Tongue (tissue), 2 donors: ENCODE data around the gene PLIN5. TPM values are rescaled to one million over a fixed set of nuclear protein-coding genes. Genes with fewer than 3 reads are reported as not detected.

Source experiments
- DNase-seq: peaks from one replicate; pipeline ENCODE4 v3.0.0-alpha.2; 2015
- total RNA-seq: library from RNA; depleted of rRNA; stranded (reverse); fragments of >200 nt; gene quantifications from one replicate; pipeline ENCODE4 v1.2.3, GENCODE V29; 2014

Gene PLIN5
- total RNA-seq, 1 donor from 2014 or later, result 4.8 TPM

DNA sequence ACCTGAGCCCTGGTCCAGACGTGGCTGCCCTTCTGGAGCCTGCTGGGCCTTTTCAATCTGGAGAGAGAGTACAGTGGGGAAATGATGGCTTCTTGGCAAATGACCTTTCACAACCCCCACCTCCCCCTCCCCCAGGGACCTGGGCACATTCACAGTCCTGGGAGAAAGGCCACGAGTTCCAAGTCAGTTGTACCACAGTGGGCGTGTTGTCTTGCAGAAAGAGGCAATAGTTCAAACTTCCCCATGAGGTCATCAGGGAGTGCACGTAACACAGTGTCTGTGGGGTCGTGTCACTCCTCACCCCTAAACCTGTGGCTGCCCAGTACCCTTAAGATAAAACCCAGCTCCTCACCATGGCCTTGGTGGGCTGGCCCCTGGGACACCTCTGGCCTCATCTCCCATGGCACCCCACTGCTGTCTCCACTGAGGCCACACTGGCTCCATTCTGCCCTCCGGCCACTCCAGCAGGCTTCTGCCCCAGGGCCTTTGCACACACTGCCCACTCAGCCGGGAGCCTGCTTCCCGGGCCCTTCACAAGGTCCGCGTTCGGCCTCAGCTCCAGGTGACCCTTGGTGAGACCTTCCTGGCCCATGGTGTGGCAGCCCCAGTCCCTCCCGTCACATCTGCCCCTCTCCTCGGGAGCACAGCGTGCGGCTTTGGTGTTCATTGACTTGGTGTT is 30.0 kb downstream of the PLIN5 start:
- no peak for DNase-seq

DNA sequence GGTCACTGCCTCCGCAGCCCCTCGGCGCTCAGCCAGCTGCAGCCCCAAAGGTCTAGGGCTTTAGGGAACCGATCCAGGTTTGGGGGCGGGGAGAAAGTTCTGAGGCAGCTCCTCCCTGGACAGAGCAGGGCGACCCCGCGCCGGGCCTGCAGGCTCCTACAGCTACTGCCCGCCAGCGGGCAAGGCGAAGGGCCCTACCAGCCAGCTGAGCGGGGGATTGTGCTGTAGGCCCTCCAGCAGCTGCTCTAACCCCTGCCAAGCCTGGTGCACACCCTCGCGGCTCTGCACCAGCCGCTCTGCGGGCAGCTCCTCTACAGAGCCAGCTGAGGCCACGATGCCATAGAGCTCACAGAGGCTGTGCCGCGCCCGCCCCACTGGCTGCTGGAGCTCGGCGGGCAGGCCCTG is 30.7 kb downstream of the PLIN5 start:
- peak; percentile 90 for DNase-seq

DNA sequence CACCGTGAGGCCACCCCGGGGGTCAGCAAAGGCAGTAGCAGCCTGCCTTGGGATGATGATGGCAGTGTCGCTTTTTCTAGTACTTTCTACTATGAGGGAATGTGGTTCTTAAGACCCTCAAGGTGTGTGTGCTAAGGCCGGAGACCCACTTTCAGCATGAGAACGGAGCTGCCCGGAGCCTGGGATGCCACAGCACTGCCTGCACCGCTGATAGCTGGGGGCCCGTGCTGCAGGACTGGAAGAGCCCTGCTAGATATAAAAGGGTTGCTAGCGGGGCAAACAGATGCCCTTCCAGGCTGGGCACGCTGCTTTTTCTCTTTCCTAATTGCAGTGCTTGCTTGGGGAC is 31.2 kb downstream of the PLIN5 start:
- no peak for DNase-seq

DNA sequence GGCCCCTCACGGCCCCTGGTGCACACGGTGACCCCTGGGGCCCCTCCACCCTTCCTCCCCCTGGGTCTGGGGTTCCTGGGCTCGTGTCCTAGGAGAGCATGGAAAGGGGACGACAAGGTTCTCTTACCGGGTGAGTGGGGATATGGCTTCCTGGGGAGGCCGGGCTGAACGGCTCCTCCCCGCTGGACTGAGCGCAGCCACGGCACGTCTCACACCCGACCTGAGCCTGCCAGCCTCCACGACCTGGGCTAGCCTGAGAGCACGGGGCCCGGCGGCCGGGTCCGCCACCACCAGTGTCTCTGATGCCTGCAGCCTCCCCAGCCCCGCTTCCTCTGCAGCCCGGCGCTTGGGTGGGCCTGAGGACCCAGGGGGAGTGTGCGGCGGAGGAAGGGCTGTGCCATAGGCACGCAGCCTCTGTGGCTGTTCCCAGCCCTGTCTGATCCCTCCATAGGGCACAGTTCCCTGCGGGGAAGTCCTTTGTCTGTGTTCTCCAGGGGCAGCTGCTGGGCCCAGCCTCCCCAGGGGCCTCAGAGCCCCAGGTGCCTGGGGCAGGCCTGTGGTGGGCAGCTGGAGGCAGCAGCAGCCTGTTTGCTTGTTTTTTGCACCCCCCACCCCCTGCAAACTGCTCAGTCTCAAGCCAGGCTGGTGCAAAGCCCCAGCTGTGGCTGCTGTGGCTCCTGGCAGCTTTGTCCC is 31.7 kb downstream of the PLIN5 start:
- DNase-seq, result no peak

DNA sequence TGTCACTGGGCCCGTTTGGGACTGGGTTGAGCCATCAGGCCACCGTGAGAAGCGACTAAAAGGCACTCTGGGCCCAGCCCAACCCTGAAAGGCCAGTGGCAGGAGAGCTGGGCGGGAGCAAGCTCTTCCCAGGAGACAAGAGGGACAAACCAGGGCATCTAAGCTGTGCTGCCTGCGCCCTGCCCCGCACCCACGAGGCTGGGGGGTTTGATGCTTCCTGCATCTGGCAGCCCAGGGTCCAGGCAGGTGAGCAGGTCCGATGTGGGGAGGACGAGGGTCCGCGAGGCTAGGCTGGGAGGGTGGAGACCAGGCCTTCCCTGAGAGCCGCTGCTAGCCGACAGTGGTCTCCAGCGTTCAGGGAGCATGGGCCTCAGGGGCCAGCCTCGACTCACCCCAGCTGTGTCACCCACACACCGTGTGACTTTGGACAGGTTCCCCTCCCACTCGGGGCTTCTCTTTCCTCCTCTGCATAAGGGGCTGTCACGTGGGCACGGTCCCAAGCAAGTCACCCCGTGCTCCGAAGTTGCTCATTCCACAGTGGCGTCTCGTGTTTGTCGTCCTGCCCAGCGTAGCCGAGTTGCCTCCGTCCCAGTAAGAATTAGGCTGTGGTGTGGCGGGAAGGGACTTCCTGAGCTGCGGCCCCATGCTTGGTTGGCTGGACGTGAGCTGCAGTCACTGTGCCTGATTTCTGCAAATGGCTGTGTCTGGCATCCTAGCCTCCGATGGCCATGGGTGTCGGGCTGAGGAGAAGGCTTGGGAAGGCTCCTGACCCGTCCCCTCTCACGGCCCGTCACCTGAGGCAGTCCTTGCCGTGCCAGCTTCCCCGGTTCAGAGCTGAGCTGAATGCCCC is 32.5 kb downstream of the PLIN5 start:
- DNase-seq, result no peak

DNA sequence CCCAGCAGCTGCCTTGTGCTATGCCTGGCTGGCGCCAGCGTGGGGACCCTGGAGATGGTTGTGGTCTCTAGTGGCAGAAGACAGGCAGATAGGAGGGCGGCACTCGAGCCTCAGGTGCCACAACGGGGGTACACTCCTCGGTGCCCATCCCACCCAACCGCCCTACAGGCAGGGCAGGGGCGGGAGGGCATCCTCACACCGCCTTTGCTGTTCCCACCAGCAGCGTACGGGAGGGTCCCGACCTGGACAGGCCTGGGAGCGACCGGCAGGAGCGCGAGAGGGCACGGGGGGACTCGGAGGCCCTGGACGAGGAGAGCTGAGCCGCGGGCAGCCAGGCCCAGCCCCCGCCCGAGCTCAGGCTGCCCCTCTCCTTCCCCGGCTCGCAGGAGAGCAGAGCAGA is 33.3 kb downstream of the PLIN5 start:
- no peak for DNase-seq

DNA sequence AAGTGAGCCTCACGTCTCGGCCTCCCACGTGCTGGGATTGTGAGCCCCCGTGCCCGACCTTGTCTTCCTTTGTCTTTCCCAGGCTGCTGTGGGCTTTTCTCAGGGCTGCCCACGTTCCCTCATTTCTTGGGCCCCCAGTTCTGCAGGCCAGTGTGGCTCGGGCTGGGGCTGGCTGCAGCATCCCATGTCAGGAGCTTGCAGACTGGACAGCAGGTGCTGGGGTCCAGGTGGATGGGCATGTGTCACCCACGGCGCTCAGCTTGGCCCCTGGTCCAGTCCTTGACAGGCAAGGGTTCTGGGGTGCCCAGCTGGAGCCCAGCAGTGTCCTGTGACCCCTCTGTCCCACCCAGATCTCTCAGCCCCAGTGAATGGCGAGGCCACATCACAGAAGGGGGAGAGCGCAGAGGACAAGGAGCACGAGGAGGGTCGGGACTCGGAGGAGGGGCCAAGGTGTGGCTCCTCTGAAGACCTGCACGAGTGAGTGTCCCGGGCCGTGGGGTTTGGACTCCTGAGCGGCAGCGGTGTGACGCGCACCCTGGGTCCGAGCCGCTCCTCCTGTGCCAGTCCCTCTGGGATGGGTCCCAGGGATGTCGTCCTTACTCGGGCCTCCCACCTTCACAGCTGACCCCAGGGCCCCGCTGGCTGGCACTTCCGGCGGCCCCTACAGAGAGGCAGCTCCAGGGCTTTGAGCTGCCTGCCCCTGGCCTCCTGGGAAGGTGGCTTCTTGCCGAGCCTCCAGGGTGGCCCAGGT is 34.0 kb downstream of the PLIN5 start:
- DNase-seq, result no peak

DNA sequence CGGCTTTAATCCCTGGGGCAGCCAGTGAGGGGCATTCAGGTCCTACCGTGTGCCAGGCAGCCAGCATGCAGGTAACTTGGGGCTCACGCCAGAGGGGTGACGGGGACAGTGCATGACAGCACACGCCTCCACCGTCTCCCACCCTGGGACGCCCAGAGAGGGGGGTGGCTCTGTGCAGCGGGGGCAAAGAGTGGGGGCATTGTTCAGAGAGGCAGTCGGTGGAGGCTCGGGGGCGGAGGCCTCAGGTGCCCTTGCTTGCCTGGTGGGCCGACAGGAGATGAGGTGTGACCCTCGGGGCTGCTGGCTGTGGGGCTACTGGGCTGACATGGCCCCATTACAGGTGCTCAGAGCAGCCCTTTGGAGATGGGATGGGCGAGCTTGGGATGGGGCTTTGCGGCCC is 35.2 kb downstream of the PLIN5 start:
- no peak for DNase-seq

DNA sequence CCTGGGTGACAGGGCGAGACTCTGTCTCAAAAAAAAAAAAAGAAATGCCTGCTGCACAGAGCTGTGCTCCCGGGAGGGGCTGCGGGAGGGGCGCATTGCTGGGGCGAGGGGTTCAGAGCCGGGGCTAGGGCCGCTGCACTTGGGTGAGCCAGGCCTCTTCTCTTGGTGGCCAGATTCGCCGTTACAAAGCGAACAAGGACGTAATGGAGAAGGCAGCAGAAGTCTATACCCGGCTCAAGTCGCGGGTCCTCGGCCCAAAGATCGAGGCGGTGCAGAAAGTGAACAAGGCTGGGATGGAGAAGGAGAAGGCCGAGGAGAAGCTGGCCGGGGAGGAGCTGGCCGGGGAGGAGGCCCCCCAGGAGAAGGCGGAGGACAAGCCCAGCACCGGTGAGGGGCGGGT is 35.7 kb downstream of the PLIN5 start:
- DNase-seq, result no peak

DNA sequence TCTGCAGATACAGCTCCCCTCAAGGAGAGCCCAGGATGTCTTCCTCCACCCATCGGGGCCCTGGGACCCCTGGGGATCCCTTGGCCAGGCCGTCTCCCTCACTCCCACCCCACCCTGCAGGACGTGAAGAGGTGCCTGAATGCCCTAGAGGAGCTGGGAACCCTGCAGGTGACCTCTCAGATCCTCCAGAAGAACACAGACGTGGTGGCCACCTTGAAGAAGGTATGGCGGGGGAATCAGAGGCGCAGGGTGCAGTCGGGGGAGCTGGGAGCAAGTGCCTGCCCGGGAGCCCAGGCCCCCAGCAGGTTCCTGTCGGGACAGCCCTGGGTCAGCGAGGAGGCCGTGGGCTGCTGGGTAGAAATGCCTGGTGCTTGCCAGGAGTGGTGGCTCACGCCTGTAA is 36.3 kb downstream of the PLIN5 start:
- no peak for DNase-seq

DNA sequence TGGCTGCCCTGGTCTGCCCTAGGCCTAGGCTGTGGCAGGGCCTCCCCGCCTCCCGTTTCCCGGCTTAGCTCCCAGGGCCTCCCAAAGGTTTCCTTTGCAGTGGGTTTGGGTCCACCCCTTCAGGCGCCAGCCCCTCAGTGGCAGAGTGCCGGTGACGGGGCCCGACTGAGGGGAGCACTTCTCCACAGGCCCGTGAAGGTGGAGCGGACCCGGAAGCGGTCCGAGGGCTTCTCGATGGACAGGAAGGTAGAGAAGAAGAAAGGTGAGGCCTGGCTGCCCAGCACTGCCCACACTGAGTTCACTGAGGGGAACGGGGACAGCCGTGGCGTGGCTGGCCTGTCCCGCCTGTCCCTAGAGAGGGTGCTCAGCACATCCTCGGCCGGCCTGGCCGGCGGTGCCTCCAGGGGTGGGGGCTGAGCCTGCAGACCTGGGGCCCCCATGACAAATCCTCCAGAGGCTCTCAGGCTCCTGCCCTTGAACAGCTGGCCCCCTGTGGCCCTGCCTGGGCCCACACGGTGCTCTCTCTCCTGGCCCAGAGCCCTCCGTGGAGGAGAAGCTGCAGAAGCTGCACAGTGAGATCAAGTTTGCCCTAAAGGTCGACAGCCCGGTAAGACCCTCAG is 37.1 kb downstream of the PLIN5 start:
- DNase-seq, result no peak

DNA sequence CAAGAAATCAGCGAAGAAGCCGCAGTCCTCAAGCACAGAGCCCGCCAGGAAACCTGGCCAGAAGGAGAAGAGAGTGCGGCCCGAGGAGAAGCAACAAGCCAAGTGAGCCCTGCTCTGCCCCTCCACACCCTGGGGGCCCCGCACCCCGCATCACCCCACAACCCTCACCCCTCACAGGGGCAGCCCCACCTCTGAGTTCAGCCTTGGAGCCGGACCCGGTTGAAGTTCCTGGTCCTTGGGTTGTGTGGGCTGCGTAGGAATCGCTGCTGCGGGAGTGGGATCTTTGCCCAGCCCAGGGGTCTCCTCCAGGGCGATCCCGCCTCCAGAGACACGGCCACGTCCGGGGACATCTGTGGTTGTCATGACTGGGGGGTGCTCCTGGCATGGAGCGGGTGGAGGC is 38.7 kb downstream of the PLIN5 start:
- no peak for DNase-seq

DNA sequence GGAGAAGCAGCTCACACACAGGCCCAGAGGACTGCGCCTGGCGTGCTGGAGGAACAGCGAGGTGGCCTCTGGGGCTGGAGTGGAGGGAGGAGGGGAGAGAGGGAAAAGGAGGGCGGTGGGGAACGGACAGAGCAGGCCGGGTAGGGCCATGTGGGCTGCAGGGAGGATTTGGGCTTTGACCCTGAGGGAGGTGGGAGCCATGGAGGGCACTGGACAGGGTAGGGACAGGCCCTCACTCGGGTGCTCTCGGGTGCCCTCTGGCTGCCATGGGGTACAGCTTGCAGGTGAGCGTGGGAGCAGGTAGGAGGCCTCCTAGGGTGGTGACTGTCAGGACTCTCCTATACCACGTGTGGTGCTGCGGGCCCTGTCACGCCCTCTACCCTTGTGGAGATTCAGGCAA is 39.6 kb downstream of the PLIN5 start:
- no peak for DNase-seq

DNA sequence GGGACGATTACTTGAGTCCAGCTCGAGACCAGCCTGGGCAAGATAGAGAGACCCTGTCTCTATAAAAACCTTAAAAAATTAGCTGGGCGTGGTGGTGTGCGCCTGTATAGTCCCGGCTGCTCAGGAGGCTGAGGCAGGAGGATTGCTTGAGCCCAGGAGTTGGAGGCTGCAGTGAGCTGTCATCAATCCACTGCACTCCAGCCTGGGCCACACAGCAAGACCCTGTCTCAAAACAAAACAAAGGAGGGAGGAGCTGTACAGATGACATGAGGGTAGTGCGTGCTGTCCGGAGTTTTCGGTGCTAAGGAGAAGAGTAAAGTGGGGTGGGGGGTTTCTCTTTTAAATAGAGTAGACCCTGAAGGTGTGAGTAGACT is 40.3 kb downstream of the PLIN5 start:
- DNase-seq, result no peak

DNA sequence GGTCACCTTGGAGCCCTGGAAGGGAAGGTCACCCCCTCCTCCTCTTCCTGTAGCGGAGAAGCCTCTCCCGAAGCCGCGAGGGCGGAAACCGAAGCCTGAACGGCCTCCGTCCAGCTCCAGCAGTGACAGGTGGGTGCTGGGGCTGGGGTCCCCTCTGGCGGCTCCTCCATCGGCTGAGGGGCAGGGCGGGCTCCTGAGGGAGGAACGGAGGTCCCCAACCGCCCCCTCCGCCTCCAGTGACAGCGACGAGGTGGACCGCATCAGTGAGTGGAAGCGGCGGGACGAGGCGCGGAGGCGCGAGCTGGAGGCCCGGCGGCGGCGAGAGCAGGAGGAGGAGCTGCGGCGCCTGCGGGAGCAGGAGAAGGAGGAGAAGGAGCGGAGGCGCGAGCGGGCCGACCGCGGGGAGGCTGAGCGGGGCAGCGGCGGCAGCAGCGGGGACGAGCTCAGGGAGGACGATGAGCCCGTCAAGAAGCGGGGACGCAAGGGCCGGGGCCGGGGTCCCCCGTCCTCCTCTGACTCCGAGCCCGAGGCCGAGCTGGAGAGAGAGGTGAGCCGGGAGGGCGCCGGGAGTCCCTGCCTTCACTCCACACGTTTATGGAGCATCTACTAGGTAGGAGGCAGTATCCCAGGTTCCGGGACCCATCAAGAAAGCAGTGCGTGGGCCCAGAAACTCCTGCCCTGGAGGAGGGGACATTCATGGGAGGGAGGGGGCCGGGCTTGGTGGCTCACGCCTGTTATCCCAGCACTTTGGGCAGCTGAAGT is 40.9 kb downstream of the PLIN5 start:
- DNase-seq, result no peak

DNA sequence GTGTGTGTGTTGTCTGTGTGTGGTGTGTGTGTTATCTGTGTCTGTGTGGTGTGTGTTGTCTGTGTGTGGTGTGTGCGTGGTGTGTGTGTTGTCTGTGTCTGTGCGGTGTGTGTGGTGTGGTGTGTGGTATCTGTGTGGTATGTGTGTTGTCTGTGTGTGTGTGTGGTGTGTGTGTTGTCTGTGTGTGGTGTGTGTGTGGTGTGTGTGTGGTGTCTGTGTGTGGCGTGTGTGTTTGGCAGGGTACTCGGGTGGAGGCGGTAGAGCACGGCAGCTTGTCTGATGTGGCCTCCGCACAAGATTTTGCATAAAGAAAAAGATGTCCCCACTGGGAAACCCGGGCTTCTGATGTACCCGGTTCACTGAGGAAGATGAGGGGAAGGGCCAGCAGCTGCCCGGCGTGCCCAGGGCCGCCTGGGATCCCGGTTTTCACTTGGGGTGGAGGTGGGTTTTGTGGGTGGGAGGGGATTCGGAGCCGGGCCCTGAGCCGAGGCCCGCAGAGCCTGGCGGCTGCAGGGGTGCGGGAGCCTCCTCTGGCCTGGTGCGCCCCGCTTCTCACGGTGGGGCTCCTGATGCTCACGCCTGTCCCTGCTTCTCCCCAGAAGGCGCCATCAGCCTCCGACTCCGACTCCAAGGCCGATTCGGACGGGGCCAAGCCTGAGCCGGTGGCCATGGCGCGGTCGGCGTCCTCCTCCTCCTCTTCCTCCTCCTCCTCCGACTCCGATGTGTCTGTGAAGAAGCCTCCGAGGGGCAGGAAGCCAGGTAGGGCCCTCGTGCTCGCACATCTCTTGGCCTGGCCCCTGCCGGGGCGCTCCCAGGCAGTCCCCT is 41.7 kb downstream of the PLIN5 start:
- DNase-seq, result no peak

DNA sequence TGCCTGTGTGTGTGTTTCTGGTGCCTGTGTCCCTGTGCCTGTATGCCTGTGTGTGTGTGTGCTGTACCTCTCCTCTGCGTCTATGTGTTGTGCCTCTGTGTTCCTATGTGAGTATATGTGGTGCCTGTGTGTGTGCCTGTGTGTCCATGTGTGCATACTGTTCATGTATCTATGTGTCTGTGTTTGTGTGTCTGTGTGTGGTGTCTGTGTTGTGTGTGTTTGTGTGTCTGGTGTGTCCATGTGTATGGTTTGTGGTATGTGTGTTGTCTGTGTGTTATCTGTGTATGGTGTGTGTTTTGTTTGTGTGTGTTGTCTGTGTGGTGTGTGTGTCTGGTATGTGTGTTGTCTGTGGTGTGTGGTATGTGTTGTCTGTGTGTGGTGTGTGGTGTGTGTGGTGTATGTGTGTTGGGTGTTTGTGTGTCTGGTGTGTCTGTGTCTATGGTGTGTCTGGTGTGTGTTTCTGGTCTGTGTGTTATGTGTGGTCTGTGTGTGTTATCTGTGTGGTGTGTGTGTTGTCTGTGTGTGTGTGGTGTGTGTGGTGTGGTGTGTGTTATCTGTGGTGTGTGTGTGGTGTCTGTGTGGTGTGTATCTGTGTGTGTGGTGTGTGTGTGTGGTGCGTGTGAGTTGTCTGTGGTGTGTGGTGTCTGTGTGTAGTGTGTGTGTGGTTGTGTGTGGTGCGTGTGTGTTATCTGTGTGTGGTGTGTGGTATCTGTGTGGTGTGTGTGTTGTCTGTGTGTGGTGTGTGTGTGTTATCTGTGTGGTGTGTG is 42.5 kb downstream of the PLIN5 start:
- DNase-seq, result no peak

DNA sequence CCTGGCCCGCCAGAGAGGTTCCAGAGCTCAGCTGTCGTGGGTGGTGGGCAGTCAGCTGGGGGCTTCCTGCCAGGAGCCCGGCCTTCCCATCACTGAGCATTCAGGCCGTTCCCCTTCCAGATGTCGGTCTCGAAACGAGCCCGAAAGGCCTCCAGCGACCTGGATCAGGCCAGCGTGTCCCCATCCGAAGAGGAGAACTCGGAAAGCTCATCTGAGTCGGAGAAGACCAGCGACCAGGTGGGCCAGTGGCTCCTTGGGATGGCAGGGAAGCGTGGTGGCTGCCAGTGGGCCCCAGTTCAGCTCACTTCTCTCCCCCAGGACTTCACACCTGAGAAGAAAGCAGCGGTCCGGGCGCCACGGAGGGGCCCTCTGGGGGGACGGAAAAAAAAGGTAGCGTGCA is 43.6 kb downstream of the PLIN5 start:
- no peak for DNase-seq

DNA sequence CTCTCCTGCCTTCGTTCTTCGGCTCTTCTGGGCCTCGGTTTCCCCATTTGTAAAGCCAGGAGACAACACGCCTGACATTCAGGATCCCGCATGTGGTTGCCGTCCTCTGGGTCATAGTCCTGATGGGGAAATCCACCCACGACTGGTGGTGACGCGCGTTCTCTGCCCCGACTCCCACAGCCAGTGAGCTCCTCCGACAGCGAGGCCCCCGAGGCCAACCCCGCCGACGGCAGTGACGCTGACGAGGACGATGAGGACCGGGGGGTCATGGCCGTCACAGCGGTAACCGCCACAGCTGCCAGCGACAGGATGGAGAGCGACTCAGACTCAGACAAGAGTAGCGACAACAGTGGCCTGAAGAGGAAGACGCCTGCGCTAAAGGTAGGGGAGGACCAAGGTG is 46.5 kb downstream of the PLIN5 start:
- no peak for DNase-seq

DNA sequence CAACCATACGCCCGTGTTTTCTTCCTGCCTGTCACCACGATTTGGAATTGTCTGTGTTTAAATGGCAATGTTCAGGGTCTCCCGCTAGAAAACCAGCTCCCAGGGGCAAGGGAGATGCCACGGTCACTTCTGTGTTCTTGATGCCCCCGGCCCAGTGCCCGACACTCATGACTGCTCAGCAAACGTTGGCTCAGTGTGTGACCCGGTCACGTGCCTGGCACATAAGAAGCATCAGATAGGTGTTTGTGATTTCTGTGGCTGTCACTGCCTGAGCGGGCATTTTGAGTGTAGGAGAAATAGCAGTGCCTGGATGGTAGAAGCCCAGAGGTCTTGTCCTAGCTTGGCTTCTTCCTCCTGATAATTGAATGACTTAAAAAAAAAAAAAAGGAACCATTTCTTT is 47.5 kb downstream of the PLIN5 start:
- DNase-seq, result no peak
